HG03457 (cell line): ENCODE results near the gene UPF3B.
"Not testable (repeated sequence)": the region's sequence is repeated elsewhere in the genome, so short reads cannot be mapped to it uniquely, and the experiment has no call there.

ENCODE experiments used
- ATAC-seq: cut with Tn5 transposase; IDR thresholded peaks from one replicate; pipeline ENCODE4 v1.9.1; 2021; ENCODE audit warnings: moderate number of reproducible peaks; ENCODE audit not compliant: unreplicated experiment

Gene UPF3B, protein sequence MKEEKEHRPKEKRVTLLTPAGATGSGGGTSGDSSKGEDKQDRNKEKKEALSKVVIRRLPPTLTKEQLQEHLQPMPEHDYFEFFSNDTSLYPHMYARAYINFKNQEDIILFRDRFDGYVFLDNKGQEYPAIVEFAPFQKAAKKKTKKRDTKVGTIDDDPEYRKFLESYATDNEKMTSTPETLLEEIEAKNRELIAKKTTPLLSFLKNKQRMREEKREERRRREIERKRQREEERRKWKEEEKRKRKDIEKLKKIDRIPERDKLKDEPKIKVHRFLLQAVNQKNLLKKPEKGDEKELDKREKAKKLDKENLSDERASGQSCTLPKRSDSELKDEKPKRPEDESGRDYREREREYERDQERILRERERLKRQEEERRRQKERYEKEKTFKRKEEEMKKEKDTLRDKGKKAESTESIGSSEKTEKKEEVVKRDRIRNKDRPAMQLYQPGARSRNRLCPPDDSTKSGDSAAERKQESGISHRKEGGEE

GRCh38 chrX:119852382-119853353 lies at the start of gene UPF3B:
UPF3B (minus strand) TSS chrX:119852963; CDS start chrX:119852928, 35 bp downstream.
- ATAC-seq = peak; percentile 94

- no peak for ATAC-seq
Measured at GRCh38 chrX:119900976-119901375, 48.2 kb upstream of the UPF3B start.

- ATAC-seq = no peak
Measured at GRCh38 chrX:119899125-119899524, 46.4 kb upstream of the UPF3B start.

GRCh38 chrX:119895843-119896326 lies 43.1 kb upstream of the UPF3B start, which contains the start of gene AKAP14:
AKAP14 (plus strand) TSS chrX:119895893; CDS start chrX:119903224, 7,331 bp downstream.
- ATAC-seq = no peak

GRCh38 chrX:119891961-119892692 lies 39.4 kb upstream of the UPF3B start:
- ATAC-seq = not testable (repeated sequence)

DNA sequence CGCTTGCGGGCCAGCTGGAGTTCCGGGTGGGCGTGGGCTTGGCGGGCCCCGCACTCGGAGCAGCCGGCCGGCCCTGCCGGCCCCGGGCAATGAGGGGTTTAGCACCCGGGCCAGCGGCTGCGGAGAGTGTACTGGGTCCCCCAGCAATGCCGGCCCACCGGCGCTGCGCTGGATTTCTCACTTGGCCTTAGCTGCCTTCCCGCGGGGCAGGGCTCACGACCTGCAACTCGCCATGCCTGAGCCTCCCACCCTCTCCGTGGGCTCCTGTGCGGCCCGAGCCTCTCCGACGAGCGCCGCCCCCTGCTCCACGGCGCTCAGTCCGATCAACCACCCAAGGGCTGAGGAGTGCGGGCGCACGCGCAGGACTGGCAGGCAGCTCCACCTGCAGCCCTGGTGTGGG lies 37.9 kb upstream of the UPF3B start:
- ATAC-seq = not testable (repeated sequence)

- no peak for ATAC-seq
Measured at GRCh38 chrX:119887721-119888425, 35.1 kb upstream of the UPF3B start.

DNA sequence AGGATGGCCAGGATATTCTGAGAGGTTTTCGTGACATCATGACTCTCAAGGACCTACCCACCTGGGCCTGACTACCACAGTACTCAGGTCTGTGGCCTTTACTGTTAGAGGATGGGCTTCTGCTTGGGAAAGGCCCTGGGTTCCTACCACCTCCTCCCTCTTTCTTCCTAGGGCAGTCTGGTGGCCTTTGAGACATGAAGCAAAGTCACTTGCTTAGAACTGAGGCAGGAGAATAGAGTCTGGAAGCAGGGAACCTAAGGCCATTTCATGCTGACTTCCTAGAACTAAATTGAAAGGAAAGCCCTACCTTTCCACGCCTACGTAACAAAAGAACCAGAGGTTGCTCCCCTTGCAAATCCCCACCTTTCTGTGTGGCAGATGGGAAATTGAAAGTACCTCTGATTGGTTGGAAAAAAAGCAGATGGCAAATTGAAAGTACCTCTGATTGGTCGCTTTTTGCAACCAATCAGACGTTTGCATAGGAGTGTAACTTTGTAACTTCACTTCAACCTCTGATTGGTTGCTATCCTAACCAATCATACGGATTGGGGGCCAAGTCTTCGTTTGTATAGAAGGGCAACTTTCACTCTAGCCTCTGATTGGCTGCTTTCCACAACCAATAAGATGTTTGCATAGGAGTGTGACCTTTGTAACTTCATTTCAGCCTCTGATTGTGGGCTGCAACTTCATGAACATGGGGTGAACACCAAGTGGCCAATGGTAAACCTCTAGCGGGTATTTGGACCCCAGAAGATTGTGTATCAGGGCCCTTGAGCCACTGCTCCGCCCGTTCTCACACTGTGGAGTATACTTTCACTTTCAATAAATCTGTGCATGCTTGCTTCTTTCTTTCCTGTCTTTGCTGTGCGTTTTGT lies 33.0 kb upstream of the UPF3B start:
- ATAC-seq = no peak

DNA sequence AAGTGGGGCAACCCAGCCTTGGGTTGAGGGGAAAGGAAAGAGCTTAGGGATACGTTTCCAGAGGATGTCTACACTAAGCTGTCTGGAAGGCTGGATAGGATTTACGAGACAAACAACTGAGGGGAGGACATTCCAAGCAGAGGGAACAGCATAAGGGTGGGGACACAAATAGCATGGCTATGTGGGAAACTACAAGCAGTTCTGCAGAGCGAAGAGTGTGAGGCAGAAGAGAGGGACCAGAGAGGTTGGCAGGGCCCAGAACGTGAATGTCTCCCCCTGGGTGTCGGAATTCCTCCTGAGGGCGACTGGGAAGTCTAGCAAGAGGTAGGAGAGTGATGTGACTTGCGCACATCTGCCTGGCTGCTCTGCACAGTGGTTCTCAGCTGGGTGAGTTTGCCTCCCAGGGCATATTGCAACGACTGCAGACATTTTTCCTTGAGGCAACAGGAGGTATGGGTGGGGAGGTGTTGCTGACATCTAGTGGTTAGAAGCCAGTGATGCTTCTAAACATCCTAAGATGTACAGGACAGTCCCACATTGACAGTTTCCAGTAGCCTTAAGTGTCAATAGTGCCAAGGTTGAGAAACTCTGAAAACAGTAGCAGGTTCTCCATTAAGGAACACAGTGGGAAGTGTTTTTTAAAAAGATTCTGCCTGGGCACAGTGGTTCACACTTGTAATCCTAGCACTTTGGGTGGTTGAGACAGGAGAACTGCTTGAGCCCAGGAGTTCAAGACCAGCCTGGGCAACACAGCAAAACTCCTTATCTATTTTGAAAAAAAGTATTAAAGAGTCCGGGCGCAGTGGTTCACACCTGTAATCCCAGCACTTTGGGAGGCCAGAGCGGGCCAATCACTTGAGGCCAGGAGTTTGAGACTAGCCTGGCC lies 28.0 kb upstream of the UPF3B start:
- no peak for ATAC-seq

DNA sequence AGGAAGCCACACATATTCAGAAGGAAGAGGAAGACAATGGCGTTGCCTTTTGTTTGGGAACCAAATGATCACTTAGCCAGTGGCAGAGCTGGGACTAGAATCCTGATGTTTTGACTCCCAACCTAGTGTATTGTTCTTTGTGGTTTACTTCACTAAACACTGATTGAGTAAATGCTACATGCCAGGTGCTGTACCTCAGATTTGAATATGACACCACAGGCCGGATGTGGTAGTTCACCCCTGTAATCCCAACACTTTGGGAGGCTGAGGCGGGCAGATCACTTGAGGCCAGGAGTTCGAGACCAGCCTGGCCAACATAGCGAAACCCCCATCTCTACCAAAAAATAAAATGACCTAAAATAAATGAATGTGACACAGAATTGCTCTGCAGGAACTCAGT lies 27.3 kb upstream of the UPF3B start:
- ATAC-seq = no peak

GRCh38 chrX:119878740-119879139 lies 26.0 kb upstream of the UPF3B start:
- no peak for ATAC-seq

- ATAC-seq = peak; percentile 94
Measured at GRCh38 chrX:119871599-119872395, 19.0 kb upstream of the UPF3B start, which contains the start of the genes NDUFA1 and RNF113A. NDUFA1 (plus strand) TSS chrX:119871832; CDS start chrX:119871912, 80 bp downstream. RNF113A (minus strand) TSS chrX:119871733; CDS start chrX:119871613, 120 bp downstream.

GRCh38 chrX:119871245-119871598 lies 18.5 kb upstream of the UPF3B start:
- peak; percentile 21 for ATAC-seq

GRCh38 chrX:119870626-119871131 lies 17.9 kb upstream of the UPF3B start:
- no peak for ATAC-seq

- ATAC-seq = no peak
Measured at GRCh38 chrX:119853444-119853843, 681 bp upstream of the UPF3B start.

GRCh38 chrX:119833905-119834304 lies 18.9 kb downstream of the UPF3B start:
- no peak for ATAC-seq

DNA sequence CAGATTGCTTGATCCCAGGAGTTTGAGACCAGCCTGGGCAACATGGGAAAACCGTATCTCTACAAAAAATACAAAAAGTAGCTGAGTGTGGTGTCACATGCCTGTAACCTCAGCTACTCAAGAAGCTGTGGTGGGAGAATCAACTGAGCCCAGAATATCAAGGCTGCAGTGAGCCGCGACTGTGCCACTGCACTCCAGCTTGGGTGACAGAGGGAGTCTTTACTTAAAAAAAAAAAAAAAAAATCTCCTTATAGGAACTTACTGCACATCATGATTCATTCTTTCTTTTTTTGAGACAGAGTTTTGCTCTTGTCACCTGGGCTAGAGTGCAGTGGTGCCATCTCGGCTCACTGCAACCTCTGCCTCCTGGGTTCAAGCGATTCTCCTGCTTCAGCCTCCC lies 24.3 kb downstream of the UPF3B start:
- ATAC-seq = no peak
